HG03196 (cell line): ENCODE measurements around the gene TMEM215.
"Not testable (repeated sequence)": the region's sequence is repeated elsewhere in the genome, so short reads cannot be mapped to it uniquely, and the experiment has no call there.

ENCODE experiments used
- ATAC-seq: cut with Tn5 transposase; IDR thresholded peaks from one replicate; pipeline ENCODE4 v1.9.1; 2021; ENCODE audit not compliant: unreplicated experiment

Gene TMEM215

GRCh38 chr9:32783168-32783891 is at the start of gene TMEM215:
TSS of gene TMEM215 (plus strand) at chr9:32783540. CDS start at chr9:32784184, 644 bp downstream.
- ATAC-seq, result no peak

- ATAC-seq, result no peak
These were observed 47.9 kb upstream of the TMEM215 start for GRCh38 chr9:32735476-32735875.

GRCh38 chr9:32737378-32737777 is 46.0 kb upstream of the TMEM215 start:
- no peak for ATAC-seq

GRCh38 chr9:32738501-32739172 is 44.7 kb upstream of the TMEM215 start:
- no peak for ATAC-seq

- ATAC-seq, result no peak
These were observed 41.6 kb upstream of the TMEM215 start for GRCh38 chr9:32741706-32742105.

- ATAC-seq, result no peak
These were observed 41.0 kb upstream of the TMEM215 start for GRCh38 chr9:32742296-32742695.

GRCh38 chr9:32748013-32748412 is 35.3 kb upstream of the TMEM215 start:
- no peak for ATAC-seq

GRCh38 chr9:32755730-32756129 is 27.6 kb upstream of the TMEM215 start:
- ATAC-seq, result no peak

GRCh38 chr9:32764139-32764538 is 19.2 kb upstream of the TMEM215 start:
- no peak for ATAC-seq

- ATAC-seq, result no peak
These were observed 8.1 kb upstream of the TMEM215 start for GRCh38 chr9:32775283-32775682.

- no peak for ATAC-seq
These were observed 7.1 kb upstream of the TMEM215 start for GRCh38 chr9:32776201-32776600.

- ATAC-seq, result no peak
These were observed 718 bp upstream of the TMEM215 start for GRCh38 chr9:32782476-32783167.

- ATAC-seq, result no peak
These were observed 4.5 kb downstream of the TMEM215 start for GRCh38 chr9:32787816-32788215.

- ATAC-seq, result not testable (repeated sequence)
These were observed 12.7 kb downstream of the TMEM215 start for GRCh38 chr9:32796015-32796414.

GRCh38 chr9:32801530-32801929 is 18.2 kb downstream of the TMEM215 start:
- no peak for ATAC-seq

GRCh38 chr9:32807217-32807616 is 23.9 kb downstream of the TMEM215 start:
- no peak for ATAC-seq

GRCh38 chr9:32811246-32811645 is 27.9 kb downstream of the TMEM215 start:
- ATAC-seq, result no peak

GRCh38 chr9:32820322-32820721 is 37.0 kb downstream of the TMEM215 start:
- no peak for ATAC-seq

- ATAC-seq, result no peak
These were observed 39.8 kb downstream of the TMEM215 start for GRCh38 chr9:32823101-32823500.

GRCh38 chr9:32823551-32823950 is 40.2 kb downstream of the TMEM215 start:
- ATAC-seq, result no peak

GRCh38 chr9:32825203-32825602 is 41.9 kb downstream of the TMEM215 start:
- no peak for ATAC-seq

- no peak for ATAC-seq
These were observed 45.5 kb downstream of the TMEM215 start for GRCh38 chr9:32828861-32829260.
